Activated gamma-delta T cell treated with anti-CD3 and anti-CD28 coated beads, Interleukin-2, amount 50 U/mL, for 16 hours (primary cell): Measurements from ENCODE around the gene ABCB7.
"Not testable (repeated sequence)": the region's sequence is repeated elsewhere in the genome, so short reads cannot be mapped to it uniquely, and the experiment has no call there.

ENCODE experiments used
- DNase-seq: peaks from one replicate; pipeline ENCODE4 v3.0.0-alpha.2; 2020; ENCODE audit warnings: low read depth

The ABCB7 gene

GRCh38 chrX:75155827-75156525 is at the start of gene ABCB7:
TSS of gene ABCB7 (minus strand) at chrX:75156283. CDS start at chrX:75156272, 11 bp downstream.
- peak; percentile 33 for DNase-seq

- not testable (repeated sequence) for DNase-seq
Measured at GRCh38 chrX:75188415-75189206, 32.5 kb upstream of the ABCB7 start.

DNA sequence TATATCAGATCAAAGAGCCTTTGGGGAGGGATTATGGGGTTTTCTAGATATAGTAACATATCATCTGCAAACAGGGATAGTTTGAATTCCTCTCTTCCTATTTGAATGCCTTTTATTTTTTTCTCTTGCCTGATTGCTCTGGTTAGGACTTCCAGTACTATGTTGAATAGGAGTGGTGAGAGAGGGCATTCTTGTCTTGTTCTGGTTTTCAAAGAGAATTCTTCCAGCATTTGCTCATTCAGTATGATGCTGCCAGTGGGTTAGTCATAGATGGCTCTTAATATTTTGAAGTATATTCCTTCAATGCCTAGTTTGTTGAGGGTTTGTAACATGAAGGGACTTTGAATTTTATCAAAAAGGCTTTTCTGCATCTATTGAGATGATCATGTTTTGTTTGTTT is 25.6 kb upstream of the ABCB7 start:
- no peak for DNase-seq

DNA sequence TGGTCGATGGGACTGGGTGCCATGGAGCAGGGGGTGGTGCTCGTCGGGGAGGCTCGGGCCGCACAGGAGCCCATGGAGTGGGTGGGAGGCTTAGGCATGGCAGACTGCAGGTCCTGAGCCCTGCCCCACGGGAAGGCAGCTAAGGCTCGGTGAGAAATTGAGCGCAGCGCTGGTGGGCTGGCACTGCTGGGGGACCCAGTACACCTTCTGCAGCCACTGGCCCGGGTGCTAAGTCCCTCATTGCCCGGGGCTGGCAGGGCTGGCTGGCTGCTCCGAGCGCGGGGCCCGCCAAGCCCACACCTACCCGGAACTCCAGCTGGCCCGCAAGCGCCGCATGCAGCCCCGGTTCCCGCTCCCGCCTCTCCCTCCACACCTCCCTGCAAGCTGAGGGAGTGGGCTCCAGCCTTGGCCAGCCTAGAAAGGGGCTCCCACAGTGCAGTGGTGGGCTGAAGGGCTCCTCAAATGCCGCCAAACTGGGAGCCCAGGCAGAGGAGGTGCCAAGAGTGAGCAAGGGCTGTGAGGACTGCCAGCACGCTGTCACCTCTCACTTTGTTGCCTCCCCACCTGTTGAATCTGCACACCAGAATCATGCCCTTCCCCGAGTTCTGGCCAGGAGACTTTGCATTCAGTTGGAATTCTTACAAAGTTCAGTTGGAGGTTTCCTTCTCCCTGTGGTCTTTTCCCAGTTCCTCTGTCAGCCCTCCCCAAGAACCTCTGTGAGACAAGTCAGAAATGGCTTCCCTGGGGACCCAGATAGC is 23.6 kb upstream of the ABCB7 start:
- DNase-seq: not testable (repeated sequence)

DNA sequence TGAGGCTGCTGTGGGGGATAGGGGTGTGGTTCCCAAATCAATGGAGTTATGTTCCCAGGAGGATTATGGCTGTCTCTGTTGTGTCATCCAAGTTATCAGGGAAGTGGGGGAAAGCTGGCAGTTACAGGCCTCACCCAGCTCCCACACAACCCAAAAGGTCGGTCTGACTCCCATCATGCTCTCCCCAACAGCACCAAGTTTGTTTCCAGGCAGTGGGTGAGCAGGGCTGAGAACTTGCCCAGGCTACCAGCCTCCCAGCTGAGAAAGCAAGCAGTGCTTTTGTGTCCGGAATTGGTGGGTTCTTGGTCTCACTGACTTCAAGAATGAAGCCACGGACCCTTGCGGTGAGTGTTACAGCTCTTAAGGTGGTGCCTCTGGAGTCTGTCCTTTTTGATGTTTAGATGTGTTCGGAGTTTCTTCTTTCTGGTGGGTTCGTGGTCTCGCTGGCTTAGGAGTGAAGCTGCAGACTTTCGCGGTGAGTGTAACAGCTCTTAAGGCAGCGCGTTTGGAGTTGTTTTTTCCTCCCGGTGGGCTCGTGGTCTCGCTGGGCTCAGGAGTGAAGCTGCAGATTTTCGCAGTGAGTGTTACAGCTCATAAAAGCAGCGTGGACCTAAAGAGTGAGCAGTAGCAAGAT is 16.3 kb upstream of the ABCB7 start:
- DNase-seq: not testable (repeated sequence)

GRCh38 chrX:75158054-75158453 is 2.0 kb upstream of the ABCB7 start:
- no peak for DNase-seq

DNA sequence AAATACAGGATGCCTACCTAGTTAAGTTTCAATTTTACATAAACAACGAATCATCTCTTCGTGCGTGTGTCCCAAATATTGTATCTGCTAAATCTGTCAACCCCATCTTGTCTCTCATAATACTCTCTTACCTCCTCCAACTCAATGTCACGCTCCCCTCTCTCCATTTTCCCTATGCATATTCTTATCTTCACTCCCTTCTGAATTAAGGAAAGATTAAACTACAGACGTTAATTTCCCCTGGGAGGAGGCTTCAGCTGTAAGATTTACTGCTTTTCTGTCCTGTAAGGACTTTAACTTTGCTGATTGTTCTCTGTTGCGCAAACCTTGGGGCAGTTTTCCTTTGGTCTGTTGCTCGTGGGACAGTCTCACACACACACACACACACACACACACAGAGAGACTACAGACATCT is 455 bp upstream of the ABCB7 start:
- no peak for DNase-seq

DNA sequence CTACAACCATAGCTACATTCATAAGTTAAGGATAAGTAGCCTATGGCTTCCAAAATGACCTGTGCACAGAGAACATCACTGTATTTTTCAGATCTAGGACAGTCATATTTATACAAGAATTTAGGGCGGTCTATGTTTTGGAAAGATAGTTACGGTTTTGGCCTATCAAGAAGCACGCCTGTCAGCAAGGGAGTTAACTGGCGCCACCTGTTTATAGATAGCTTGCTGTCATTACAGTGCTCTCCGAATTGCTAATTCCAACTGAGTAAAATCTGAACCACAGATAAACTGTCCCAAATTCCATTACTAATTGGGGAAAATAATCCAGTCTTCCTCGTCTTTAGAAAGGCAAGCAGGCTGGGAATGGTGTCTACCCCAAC is 646 bp downstream of the ABCB7 start:
- no peak for DNase-seq

GRCh38 chrX:75154871-75155270 is 1.2 kb downstream of the ABCB7 start:
- DNase-seq: no peak

- no peak for DNase-seq
Measured at GRCh38 chrX:75151827-75152592, 4.1 kb downstream of the ABCB7 start.

- no peak for DNase-seq
Measured at GRCh38 chrX:75149654-75150053, 6.4 kb downstream of the ABCB7 start.

DNA sequence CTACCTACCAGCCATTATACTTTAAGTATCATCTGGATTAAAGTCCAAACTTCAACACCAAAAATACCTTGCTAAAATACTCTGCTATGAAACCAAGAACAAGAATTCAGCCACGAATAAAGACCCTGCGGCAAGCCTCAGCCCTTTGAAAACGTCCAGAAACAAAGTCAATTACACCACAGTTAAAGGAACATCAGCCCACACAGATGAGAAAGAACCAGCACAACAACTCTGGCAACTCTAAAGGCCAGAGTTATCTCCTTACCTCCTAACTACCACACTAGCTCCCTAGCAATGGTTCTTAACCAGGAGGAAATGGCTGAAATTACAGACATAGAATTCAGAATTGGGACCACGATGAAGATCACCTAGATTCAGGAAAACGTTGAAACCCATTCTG is 23.4 kb downstream of the ABCB7 start:
- DNase-seq: no peak

DNA sequence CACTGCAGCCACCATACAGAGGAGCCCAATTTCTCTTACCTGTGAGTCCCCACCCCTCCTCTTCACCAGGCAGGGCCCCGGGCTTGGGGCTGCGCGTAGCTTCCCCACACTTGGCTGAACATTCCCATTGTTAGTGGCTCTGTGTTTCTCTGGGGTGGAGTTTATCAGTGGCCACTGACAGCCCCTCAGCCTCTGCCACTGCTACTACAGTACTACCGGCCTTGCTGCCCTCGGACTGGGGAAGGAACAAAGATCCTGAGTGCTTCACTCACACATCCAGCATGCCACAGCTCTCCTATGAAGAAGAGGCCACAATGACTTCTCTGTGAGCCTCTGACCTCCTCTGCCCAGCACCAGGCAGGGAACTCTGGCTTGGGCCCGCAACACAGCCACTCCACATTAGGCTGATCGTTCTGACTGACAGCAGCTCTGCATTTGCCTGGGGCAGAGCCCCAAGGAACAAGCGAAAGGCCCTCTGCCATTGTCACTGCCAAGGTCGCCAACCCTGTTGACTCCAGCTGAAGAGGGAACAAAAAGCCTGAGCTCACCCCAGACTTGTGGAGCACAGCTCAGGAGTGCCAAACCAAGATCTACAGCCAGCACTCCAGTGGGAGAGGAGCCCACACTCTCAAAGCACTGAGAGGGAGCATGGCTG is 24.0 kb downstream of the ABCB7 start:
- no peak for DNase-seq

GRCh38 chrX:75129069-75129468 is 27.0 kb downstream of the ABCB7 start:
- DNase-seq: not testable (repeated sequence)

DNA sequence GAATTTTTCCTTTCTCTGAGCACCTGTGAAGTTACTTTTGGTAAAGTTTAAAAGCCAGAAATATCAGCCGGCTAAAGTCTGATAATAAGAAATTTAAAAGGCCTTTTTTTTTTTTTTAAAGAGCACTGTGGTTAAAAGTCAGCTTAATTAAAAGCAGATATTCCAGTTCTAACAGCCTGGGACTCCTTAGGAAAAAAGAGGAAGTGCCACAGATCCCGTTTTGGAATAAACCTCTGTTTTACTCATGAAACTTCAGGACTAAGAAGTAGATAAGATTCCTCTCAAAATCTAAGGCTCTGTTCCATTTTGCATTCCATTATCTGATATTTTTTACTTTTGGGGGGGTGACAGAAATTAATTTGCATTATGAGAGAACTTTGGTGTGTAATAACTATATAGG is 37.8 kb downstream of the ABCB7 start:
- DNase-seq: no peak

- DNase-seq: no peak
Measured at GRCh38 chrX:75115707-75116413, 40.2 kb downstream of the ABCB7 start.

DNA sequence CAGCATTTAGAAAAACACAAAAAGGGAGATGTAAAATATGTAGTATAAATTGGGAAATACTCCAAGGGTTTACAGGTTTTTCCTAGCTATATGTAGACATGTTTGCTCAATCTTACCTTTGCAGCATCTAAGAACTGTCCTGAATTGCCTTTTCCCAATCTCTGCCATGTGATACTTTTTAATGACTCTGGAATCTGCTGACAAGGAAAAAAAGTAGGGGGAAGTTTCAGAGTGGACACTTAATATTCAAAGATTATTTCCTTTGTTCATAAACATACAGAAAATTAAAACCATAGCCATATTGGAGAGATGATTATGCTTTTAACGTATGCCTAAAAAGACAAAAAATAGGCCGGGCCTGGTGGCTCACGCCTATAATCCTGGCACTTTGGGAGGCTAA is 41.4 kb downstream of the ABCB7 start:
- DNase-seq: no peak

DNA sequence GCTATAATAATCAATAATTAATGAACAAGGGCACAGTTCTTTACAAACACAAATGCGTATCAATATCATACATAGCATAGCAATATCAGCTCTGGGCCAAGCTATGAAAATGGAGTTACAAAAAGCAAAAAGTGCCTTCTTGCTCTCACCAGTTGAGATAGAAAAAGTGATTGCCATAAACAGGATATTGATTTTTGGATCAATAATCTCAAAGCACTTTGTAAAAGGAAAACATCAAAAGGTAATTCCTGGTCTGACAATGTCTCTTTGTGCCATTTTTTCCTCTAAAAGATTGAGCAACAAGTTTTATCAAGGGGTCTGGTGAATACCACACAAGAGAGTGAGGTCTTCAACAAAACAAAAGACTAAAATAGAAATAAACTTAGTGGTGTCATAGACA is 42.4 kb downstream of the ABCB7 start:
- no peak for DNase-seq

- no peak for DNase-seq
Measured at GRCh38 chrX:75107863-75108509, 48.1 kb downstream of the ABCB7 start.

GRCh38 chrX:75106772-75107171 is 49.3 kb downstream of the ABCB7 start:
- no peak for DNase-seq
